Measurements from ENCODE around the gene SHC2. TPM values are rescaled to one million over a fixed set of nuclear protein-coding genes. Genes with fewer than 3 reads are reported as not detected.

The SHC2 gene
- total and polyA plus RNA-seq, 2 experiments from 2014 or later: 2.2 to 4.6 TPM

DNA sequence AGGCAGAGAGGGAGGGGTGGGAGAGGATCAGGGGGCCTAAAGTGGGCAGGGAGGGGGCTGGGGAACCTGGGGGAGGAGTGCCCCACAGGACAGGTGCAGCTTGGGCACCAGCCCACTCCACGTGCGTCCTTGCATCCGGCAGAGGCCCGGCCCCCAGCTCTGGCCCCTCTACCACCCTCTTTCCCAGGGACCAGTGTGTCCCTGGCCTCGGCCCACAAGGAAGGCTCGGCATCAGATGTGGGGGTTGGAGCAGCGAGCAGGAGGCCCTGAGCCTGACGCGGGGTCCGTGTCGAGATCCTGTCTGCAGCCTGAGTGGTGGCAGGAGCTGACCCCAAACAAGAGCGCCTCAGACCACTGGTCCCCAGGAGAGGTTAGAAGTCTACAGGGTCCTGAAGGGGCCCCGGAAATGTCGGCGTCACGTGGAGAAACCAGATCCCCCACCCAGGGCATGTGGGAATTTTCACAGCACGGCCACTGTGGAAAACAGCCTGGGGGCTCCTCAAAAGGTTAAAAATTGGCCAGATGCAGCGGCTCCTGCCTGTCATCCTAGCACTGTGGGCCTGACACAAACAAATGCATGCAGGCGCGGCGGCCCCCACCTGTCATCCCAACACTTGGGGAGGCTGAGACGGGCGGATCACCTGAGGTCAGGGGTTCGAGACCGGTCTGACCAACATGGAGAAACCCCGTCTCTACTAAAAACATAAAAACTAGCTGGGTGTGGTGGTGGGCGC is 21.5 kb downstream of the SHC2 start:
- H2AFZ ChIP-seq: no peak overlapping the region

More for the DNA sequence above, 21.5 kb downstream of the SHC2 start:
- H3K9me2 ChIP-seq (ENCODE audit: insufficient read depth): no peaks in the 10 kb centered on the region
- Mint-ChIP-seq H3K4me3 (no peak overlapping the region), H3K27ac (no peak overlapping the region), H3K9me3 (peaks cover 10% of the 10 kb centered on the region), H3K4me1 (peaks cover 9% of the 10 kb centered on the region), H3K27me3 (ENCODE audit: insufficient read depth, low read depth, poor library complexity) (peaks cover 13% of the 10 kb centered on the region), H3K36me3 (ENCODE audit: low read depth) (no peaks in the 10 kb centered on the region)
- no peaks in the 10 kb centered on the region; the same call in 1 of the 2 replicates for H3K4me1 ChIP-seq (ENCODE audit: insufficient read depth)
- no peak overlapping the region for H3K27ac ChIP-seq (ENCODE audit: low read depth)
- no peak overlapping the region for H3K4me2 ChIP-seq
- no peak overlapping the region for H3K4me3 ChIP-seq
- TF ChIP-seq JUNB (IDR thresholded peaks at IDR 0.05; ENCODE audit: unreplicated experiment): no peak
- TF ChIP-seq, protein P1, sequence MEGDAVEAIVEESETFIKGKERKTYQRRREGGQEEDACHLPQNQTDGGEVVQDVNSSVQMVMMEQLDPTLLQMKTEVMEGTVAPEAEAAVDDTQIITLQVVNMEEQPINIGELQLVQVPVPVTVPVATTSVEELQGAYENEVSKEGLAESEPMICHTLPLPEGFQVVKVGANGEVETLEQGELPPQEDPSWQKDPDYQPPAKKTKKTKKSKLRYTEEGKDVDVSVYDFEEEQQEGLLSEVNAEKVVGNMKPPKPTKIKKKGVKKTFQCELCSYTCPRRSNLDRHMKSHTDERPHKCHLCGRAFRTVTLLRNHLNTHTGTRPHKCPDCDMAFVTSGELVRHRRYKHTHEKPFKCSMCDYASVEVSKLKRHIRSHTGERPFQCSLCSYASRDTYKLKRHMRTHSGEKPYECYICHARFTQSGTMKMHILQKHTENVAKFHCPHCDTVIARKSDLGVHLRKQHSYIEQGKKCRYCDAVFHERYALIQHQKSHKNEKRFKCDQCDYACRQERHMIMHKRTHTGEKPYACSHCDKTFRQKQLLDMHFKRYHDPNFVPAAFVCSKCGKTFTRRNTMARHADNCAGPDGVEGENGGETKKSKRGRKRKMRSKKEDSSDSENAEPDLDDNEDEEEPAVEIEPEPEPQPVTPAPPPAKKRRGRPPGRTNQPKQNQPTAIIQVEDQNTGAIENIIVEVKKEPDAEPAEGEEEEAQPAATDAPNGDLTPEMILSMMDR (conservative IDR thresholded peaks at IDR 0.05; ENCODE audit: low read depth in 2 of 2): no peak
- no peak for TF ChIP-seq ZNF331 (CRISPR knock-in tag; IDR thresholded peaks at IDR 0.05; ENCODE audit: low read depth)
- no peak for TF ChIP-seq EZH2phosphoT487 (IDR thresholded peaks at IDR 0.05; ENCODE audit: unreplicated experiment)
- TF ChIP-seq, protein P2, sequence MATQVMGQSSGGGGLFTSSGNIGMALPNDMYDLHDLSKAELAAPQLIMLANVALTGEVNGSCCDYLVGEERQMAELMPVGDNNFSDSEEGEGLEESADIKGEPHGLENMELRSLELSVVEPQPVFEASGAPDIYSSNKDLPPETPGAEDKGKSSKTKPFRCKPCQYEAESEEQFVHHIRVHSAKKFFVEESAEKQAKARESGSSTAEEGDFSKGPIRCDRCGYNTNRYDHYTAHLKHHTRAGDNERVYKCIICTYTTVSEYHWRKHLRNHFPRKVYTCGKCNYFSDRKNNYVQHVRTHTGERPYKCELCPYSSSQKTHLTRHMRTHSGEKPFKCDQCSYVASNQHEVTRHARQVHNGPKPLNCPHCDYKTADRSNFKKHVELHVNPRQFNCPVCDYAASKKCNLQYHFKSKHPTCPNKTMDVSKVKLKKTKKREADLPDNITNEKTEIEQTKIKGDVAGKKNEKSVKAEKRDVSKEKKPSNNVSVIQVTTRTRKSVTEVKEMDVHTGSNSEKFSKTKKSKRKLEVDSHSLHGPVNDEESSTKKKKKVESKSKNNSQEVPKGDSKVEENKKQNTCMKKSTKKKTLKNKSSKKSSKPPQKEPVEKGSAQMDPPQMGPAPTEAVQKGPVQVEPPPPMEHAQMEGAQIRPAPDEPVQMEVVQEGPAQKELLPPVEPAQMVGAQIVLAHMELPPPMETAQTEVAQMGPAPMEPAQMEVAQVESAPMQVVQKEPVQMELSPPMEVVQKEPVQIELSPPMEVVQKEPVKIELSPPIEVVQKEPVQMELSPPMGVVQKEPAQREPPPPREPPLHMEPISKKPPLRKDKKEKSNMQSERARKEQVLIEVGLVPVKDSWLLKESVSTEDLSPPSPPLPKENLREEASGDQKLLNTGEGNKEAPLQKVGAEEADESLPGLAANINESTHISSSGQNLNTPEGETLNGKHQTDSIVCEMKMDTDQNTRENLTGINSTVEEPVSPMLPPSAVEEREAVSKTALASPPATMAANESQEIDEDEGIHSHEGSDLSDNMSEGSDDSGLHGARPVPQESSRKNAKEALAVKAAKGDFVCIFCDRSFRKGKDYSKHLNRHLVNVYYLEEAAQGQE (IDR thresholded peaks at IDR 0.05; ENCODE audit: unreplicated experiment): no peak
- TF ChIP-seq, protein P3, sequence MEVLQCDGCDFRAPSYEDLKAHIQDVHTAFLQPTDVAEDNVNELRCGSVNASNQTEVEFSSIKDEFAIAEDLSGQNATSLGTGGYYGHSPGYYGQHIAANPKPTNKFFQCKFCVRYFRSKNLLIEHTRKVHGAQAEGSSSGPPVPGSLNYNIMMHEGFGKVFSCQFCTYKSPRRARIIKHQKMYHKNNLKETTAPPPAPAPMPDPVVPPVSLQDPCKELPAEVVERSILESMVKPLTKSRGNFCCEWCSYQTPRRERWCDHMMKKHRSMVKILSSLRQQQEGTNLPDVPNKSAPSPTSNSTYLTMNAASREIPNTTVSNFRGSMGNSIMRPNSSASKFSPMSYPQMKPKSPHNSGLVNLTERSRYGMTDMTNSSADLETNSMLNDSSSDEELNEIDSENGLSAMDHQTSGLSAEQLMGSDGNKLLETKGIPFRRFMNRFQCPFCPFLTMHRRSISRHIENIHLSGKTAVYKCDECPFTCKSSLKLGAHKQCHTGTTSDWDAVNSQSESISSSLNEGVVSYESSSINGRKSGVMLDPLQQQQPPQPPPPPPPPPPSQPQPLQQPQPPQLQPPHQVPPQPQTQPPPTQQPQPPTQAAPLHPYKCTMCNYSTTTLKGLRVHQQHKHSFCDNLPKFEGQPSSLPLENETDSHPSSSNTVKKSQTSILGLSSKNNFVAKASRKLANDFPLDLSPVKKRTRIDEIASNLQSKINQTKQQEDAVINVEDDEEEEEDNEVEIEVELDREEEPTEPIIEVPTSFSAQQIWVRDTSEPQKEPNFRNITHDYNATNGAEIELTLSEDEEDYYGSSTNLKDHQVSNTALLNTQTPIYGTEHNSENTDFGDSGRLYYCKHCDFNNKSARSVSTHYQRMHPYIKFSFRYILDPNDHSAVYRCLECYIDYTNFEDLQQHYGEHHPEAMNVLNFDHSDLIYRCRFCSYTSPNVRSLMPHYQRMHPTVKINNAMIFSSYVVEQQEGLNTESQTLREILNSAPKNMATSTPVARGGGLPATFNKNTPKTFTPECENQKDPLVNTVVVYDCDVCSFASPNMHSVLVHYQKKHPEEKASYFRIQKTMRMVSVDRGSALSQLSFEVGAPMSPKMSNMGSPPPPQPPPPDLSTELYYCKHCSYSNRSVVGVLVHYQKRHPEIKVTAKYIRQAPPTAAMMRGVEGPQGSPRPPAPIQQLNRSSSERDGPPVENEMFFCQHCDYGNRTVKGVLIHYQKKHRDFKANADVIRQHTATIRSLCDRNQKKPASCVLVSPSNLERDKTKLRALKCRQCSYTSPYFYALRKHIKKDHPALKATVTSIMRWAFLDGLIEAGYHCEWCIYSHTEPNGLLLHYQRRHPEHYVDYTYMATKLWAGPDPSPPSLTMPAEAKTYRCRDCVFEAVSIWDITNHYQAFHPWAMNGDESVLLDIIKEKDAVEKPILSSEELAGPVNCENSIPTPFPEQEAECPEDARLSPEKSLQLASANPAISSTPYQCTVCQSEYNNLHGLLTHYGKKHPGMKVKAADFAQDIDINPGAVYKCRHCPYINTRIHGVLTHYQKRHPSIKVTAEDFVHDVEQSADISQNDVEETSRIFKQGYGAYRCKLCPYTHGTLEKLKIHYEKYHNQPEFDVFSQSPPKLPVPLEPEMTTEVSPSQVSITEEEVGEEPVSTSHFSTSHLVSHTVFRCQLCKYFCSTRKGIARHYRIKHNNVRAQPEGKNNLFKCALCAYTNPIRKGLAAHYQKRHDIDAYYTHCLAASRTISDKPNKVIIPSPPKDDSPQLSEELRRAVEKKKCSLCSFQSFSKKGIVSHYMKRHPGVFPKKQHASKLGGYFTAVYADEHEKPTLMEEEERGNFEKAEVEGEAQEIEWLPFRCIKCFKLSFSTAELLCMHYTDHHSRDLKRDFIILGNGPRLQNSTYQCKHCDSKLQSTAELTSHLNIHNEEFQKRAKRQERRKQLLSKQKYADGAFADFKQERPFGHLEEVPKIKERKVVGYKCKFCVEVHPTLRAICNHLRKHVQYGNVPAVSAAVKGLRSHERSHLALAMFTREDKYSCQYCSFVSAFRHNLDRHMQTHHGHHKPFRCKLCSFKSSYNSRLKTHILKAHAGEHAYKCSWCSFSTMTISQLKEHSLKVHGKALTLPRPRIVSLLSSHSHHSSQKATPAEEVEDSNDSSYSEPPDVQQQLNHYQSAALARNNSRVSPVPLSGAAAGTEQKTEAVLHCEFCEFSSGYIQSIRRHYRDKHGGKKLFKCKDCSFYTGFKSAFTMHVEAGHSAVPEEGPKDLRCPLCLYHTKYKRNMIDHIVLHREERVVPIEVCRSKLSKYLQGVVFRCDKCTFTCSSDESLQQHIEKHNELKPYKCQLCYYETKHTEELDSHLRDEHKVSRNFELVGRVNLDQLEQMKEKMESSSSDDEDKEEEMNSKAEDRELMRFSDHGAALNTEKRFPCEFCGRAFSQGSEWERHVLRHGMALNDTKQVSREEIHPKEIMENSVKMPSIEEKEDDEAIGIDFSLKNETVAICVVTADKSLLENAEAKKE (CRISPR knock-in tag; IDR thresholded peaks at IDR 0.05): no peak
- no peak for TF ChIP-seq POLR2AphosphoS5 (IDR thresholded peaks at IDR 0.05; ENCODE audit: low read depth)
- no peak for TF ChIP-seq ZNF114 (CRISPR knock-in tag; IDR thresholded peaks at IDR 0.05)
- no peak for TF ChIP-seq CREB1 (CRISPR knock-in tag; IDR thresholded peaks at IDR 0.05; ENCODE audit: low read depth)
- no peak for TF ChIP-seq NANOG (IDR thresholded peaks at IDR 0.05; ENCODE audit: borderline replicate concordance)
- no peak for TF ChIP-seq EZH2 (IDR thresholded peaks at IDR 0.05; ENCODE audit: low read depth, unreplicated experiment)
- TF ChIP-seq, protein P4, sequence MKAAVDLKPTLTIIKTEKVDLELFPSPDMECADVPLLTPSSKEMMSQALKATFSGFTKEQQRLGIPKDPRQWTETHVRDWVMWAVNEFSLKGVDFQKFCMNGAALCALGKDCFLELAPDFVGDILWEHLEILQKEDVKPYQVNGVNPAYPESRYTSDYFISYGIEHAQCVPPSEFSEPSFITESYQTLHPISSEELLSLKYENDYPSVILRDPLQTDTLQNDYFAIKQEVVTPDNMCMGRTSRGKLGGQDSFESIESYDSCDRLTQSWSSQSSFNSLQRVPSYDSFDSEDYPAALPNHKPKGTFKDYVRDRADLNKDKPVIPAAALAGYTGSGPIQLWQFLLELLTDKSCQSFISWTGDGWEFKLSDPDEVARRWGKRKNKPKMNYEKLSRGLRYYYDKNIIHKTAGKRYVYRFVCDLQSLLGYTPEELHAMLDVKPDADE (IDR thresholded peaks at IDR 0.05): no peak
- TF ChIP-seq STAT1 (IDR thresholded peaks at IDR 0.05; ENCODE audit: unreplicated experiment): no peak
- H4K20me1 ChIP-seq (replicated peaks; ENCODE audit: insufficient read depth): no peaks in the 10 kb centered on the region
- H3K79me2 ChIP-seq (replicated peaks; ENCODE audit: insufficient read depth): no peaks in the 10 kb centered on the region
- 0 out of 2 replicates have a peak, but pooled peaks cover 2% of the 10 kb centered on the region for H3F3A ChIP-seq (replicated peaks; ENCODE audit: low read depth)
- DNase-seq (ENCODE audit: low spot score): no peak
- no peaks in the 10 kb centered on the region for H3K36me3 ChIP-seq (ENCODE audit: insufficient read depth)
- H3K27me3 ChIP-seq (ENCODE audit: insufficient read depth): no peaks in the 10 kb centered on the region
- ATAC-seq: peak; percentile 19

Measured in GM23338 (cell line).